Gastroesophageal sphincter (tissue), 4 donors: ENCODE measurements around the gene MYO18A. TPM values are rescaled to one million over a fixed set of nuclear protein-coding genes. Genes with fewer than 3 reads are reported as not detected.

Experiments
- ATAC-seq: fragments of 150-250 bp; one replicate; pipeline ENCODE4 v1.9.1; 2016; ENCODE audit warnings: mild to moderate bottlenecking, moderate library complexity
- H3K27ac ChIP-seq, 4 donors: fragments of 200-600 bp; sonication (generic) in 3 of 4; 1 replicate in 3 of 4; 2 replicates in 1 of 4; pipeline ENCODE4 v1.5.1; 2016 to 2019
- H3K27me3 ChIP-seq: fragments of 200-600 bp; sonication (generic); one replicate; pipeline ENCODE4 v1.5.1; 2019
- H3K36me3 ChIP-seq, 2 donors: fragments of 200-600 bp; sonication (generic); one replicate each; pipeline ENCODE4 v1.5.1; 2019; ENCODE audit warnings: control low read depth in 1 of 2
- H3K4me1 ChIP-seq, 3 donors: fragments of 200-600 bp; sonication (generic); 1 replicate in 2 of 3; 2 replicates in 1 of 3; pipeline ENCODE4 v1.5.1; 2016 to 2019; ENCODE audit warnings: control low read depth in 2 of 3
- H3K4me3 ChIP-seq, 2 donors: fragments of 200-600 bp; sonication (generic); one replicate each; pipeline ENCODE4 v1.5.1; 2019; ENCODE audit warnings: mild to moderate bottlenecking in 1 of 2, moderate library complexity in 1 of 2
- H3K9me3 ChIP-seq, 3 donors: fragments of 200-600 bp; sonication (generic); one replicate each; pipeline ENCODE4 v1.5.1; 2017 to 2019; ENCODE audit warnings: control low read depth in 2 of 3
- EP300 ChIP-seq: sonication (generic); formaldehyde crosslinking; IDR thresholded peaks from one replicate; pipeline ENCODE4 v1.6.1; 2017; ENCODE audit warnings: antibody characterized with exemption, mild to moderate bottlenecking
- POLR2A ChIP-seq, 2 donors: fragments of 450-650 bp; IDR thresholded peaks; one replicate each; pipeline ENCODE4 v1.6.1; 2017; ENCODE audit warnings: antibody characterized with exemption in 2 of 2, mild to moderate bottlenecking in 2 of 2, moderate library complexity in 1 of 2
- POLR2AphosphoS5 ChIP-seq: sonication (generic); formaldehyde crosslinking; IDR thresholded peaks from one replicate; pipeline ENCODE4 v1.6.1; 2017; ENCODE audit warnings: antibody characterized with exemption
- WGBS, 2 donors: methylation state at CpG; one replicate each; pipeline ENCODE4 v1.1.5; 2018; ENCODE audit warnings: low coverage in 1 of 2; 5-methylcytosine and 5-hydroxymethylcytosine counted together
- total RNA-seq, 4 donors: library from RNA; depleted of rRNA; stranded (reverse); fragments of >200 nt; gene quantifications; one replicate each; pipeline ENCODE4 v1.1.0, GENCODE V29; 2016
- TF ChIP-seq, protein P1 (sequence below), 4 experiments: fragments of 200-600 bp in 2 of 4; fragments of 450-650 bp in 2 of 4; sonication (generic) in 1 of 4; IDR thresholded peaks; one replicate each; pipeline ENCODE4 v1.5.1; 2017 to 2019; ENCODE audit warnings: antibody characterized with exemption in 4 of 4, mild to moderate bottlenecking in 2 of 4, moderate library complexity in 2 of 4

The MYO18A gene
- total RNA-seq, 4 donors from 2014 or later = 45.5 to 70.5 (median 56.5) TPM

DNA sequence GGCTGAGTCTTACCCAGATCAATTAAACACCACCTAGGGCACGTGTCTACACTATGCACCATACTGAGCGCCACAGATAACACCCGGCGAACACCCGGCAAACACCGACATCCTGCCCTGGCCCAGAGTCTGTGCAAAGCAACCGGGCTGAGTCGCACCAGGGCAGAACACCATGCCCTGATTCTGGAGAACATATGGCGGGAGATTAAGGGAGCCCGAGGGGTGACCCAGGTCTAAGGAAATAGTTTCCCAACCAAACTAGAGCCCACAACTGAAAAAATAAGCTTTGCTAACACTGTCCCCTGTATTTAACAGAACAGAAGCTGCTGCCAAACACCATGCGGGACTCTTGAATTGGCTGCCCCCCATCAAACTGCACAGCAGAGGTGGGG is 22.1 kb downstream of the MYO18A start:
- peak overlapping the region in 2 of 4 donors; percentile 28 to 43 for H3K27ac ChIP-seq
- H3K36me3 ChIP-seq = no peaks in the 10 kb centered on the region
- WGBS, 2 donors = 40 to 76% methylated on average over 1 to 3 of the region's 11 CpGs
- H3K9me3 ChIP-seq = no peaks in the 10 kb centered on the region
- H3K27me3 ChIP-seq = no peaks in the 10 kb centered on the region
- H3K4me3 ChIP-seq = no peak overlapping the region
- H3K4me1 ChIP-seq = peaks cover 0 to 80% (median 30%) of the 10 kb centered on the region in 3 donors
- ATAC-seq = no peak
- TF ChIP-seq EP300 (no peak), POLR2A (IDR thresholded peaks at IDR 0.05) (no peak), POLR2AphosphoS5 (no peak)
- TF ChIP-seq, protein P1, sequence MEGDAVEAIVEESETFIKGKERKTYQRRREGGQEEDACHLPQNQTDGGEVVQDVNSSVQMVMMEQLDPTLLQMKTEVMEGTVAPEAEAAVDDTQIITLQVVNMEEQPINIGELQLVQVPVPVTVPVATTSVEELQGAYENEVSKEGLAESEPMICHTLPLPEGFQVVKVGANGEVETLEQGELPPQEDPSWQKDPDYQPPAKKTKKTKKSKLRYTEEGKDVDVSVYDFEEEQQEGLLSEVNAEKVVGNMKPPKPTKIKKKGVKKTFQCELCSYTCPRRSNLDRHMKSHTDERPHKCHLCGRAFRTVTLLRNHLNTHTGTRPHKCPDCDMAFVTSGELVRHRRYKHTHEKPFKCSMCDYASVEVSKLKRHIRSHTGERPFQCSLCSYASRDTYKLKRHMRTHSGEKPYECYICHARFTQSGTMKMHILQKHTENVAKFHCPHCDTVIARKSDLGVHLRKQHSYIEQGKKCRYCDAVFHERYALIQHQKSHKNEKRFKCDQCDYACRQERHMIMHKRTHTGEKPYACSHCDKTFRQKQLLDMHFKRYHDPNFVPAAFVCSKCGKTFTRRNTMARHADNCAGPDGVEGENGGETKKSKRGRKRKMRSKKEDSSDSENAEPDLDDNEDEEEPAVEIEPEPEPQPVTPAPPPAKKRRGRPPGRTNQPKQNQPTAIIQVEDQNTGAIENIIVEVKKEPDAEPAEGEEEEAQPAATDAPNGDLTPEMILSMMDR (IDR thresholded peaks at IDR 0.05) = no peak

DNA sequence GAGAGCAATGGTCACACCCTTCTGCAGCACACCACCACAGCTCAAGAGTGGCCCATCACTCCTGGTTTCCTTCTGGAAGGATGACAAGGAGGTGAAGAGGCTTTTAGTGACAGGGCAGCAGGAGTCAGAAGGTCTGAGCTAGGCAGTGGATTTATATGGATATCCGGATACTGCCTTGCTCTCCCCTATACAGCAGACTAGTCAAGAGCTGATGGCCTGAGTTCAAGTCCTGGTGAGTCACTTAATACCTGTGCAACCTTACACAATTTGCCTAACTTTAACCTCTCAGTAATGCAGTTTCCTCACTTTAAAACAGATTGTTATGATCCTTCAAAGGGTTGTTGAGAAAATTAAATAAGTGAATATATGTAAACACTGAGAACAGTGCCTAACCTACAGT is 22.9 kb downstream of the MYO18A start:
- Histone ChIP-seq H3K4me1 (peaks cover 0 to 76% (median 30%) of the 10 kb centered on the region in 3 donors), H3K27ac (peak overlapping the region in 3 of 4 donors; percentile 55 to 83 (median 73)), H3K27me3 (no peaks in the 10 kb centered on the region), H3K4me3 (no peak overlapping the region), H3K36me3 (no peaks in the 10 kb centered on the region), H3K9me3 (no peaks in the 10 kb centered on the region)
- no peak for ATAC-seq
- 57 to 83% methylated on average over 1 of the region's 1 CpG for WGBS, 2 donors
- TF ChIP-seq, protein P1 (IDR thresholded peaks at IDR 0.05) = no peak
- TF ChIP-seq POLR2A (IDR thresholded peaks at IDR 0.05) = no peak
- TF ChIP-seq POLR2AphosphoS5 = no peak
- no peak for TF ChIP-seq EP300

DNA sequence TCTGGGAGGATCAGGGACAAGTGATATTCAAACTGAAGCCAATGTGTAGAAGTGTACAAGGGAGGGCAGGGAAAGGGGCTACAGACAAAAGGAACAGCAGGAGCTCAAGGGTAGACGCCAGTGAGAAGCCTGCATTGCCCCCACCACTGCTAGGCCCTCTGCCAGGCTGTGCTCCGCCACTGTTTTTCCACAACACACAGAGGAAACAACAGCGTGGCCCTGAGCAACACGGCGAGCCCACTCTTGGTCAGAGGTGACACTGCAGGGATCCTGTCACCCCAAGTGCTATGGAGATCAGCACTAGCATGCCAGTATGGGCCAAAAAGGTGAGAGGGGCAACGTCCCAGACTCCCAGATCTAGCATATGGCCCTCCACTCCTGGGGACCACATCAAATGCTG is 23.4 kb downstream of the MYO18A start:
- TF ChIP-seq EP300 (no peak), POLR2A (IDR thresholded peaks at IDR 0.05) (no peak), POLR2AphosphoS5 (no peak)
- TF ChIP-seq, protein P1 (IDR thresholded peaks at IDR 0.05) = no peak
- no peaks in the 10 kb centered on the region for H3K27me3 ChIP-seq
- ATAC-seq = no peak
- WGBS, 2 donors = 69 to 73% methylated on average over 5 of the region's 6 CpGs
- H3K27ac ChIP-seq = peak overlapping the region in 3 of 4 donors; percentile 55 to 83 (median 73)
- no peaks in the 10 kb centered on the region for H3K36me3 ChIP-seq
- no peaks in the 10 kb centered on the region for H3K9me3 ChIP-seq
- H3K4me3 ChIP-seq = no peak overlapping the region
- peaks cover 0 to 76% (median 30%) of the 10 kb centered on the region in 3 donors for H3K4me1 ChIP-seq

DNA sequence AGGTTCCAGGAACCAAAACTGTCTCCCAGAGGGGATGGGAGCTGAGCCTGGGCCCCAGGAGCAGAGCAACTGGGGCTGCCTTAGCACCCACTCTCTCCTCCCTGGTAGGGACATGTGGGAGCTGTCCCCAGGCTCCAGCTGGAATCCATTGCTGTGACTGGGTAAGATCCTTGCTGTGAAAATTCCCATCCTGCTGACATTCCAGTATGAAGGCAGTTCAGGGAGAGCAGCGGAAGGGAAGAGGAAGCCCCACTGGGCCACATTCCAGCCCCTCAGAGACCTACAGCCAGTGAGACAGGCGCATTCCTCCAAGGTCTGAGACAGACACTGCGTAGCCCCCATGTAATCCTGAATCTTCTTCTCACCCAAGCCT is 24.2 kb downstream of the MYO18A start:
- no peaks in the 10 kb centered on the region for H3K36me3 ChIP-seq
- H3K4me1 ChIP-seq = peaks cover 0 to 76% (median 30%) of the 10 kb centered on the region in 3 donors
- peak overlapping the region in 3 of 4 donors; percentile 55 to 83 (median 73) for H3K27ac ChIP-seq
- no peaks in the 10 kb centered on the region for H3K9me3 ChIP-seq
- TF ChIP-seq, protein P1 (IDR thresholded peaks at IDR 0.05) = no peak
- TF ChIP-seq POLR2A (IDR thresholded peaks at IDR 0.05) (no peak), EP300 (no peak), POLR2AphosphoS5 (no peak)
- H3K4me3 ChIP-seq = no peak overlapping the region
- WGBS, 2 donors = no CpG with 5 or more reads among the region's 3 CpGs
- no peak for ATAC-seq
- no peaks in the 10 kb centered on the region for H3K27me3 ChIP-seq

DNA sequence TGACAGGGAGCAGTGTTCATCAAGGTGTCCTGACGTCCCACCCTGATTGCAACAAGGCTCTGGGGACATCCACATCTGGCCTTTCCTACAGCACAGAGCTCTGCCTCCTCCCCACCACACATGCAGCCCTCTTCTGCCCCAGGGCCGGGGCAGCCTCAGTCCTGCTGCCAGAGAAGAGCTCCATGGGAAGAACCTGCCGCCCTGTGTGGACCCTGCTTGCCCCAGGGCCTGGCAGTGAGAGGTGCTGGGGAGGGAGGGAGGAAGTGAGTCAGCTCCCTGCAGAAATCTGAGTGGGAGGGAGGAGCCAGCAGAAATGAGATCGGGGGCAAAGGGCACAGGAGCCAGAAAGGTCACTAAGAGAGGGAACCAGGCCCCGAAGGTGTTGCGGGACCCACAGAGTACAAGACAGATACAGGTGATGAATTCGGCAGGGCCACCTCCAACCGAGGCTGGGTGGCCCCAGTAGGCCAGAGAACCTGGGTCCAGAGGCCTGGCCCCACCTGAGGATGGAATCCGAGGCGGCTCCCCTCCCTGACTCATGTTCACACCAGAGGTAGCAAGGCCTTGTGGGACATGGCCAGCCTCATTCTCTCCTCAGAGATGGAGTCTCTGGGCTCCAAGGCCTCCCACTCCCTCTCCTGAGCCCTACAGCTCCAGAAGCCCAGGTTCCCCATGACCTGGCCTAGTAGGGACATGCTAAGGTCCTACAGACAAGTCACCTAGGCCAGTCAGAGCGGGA is 24.8 kb downstream of the MYO18A start:
- Histone ChIP-seq H3K36me3 (no peaks in the 10 kb centered on the region), H3K9me3 (no peaks in the 10 kb centered on the region), H3K27me3 (no peaks in the 10 kb centered on the region), H3K4me3 (no peak overlapping the region), H3K4me1 (peaks cover 0 to 76% (median 30%) of the 10 kb centered on the region in 3 donors), H3K27ac (peak overlapping the region in 3 of 4 donors; percentile 55 to 83 (median 73))
- WGBS, 2 donors = 52 to 53% methylated on average over 3 to 4 of the region's 11 CpGs
- no peak for TF ChIP-seq EP300
- no peak for TF ChIP-seq POLR2AphosphoS5
- TF ChIP-seq POLR2A (IDR thresholded peaks at IDR 0.05) = no peak
- TF ChIP-seq, protein P1 (IDR thresholded peaks at IDR 0.05) = no peak
- peak; percentile 59 for ATAC-seq
